ENCODE results near the gene ATP6V1C2. TPM values are rescaled to one million over a fixed set of nuclear protein-coding genes. Genes with fewer than 3 reads are reported as not detected.

The ATP6V1C2 gene
- total and polyA plus RNA-seq, 2 experiments from 2014 or later, result 0.14 to 2.1 TPM

DNA sequence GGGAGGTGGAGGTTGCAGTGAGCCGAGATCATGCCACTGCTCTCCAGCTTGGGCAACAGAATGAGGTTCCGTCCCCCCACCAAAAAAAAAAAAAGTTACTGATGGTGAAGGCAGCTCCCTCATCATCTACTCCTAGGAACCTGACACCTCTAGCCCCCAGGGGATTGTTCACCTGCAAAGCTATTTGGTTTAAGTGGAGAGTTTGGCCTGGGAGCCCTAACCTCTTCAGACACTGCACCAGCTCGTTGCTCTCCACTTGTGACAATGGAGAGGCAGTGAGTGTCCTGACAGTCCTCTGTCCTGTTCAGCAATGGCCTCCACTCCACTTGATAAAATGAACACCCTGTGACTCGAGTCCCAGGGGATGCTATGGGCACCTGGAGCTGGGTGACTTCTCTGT, 43.5 kb downstream of the ATP6V1C2 start (continued):
- TF ChIP-seq ZNF462 (CRISPR knock-in tag; IDR thresholded peaks at IDR 0.05) (no peak), EZH2phosphoT487 (IDR thresholded peaks at IDR 0.05; ENCODE audit: unreplicated experiment) (no peak)

- no peak for ATAC-seq
- no peaks in the 10 kb centered on the region for H3K9me3 Mint-ChIP-seq
- peak overlapping the region; percentile 58; the same call in 1 of the 2 replicates for H3K27ac Mint-ChIP-seq
- no peak overlapping the region for H2AFZ ChIP-seq
- no peaks in the 10 kb centered on the region for H3K9me2 ChIP-seq (ENCODE audit: insufficient read depth)
- peaks cover 16% of the 10 kb centered on the region for H3K27me3 Mint-ChIP-seq (ENCODE audit: insufficient read depth, low read depth, poor library complexity)
- no peak overlapping the region for H3K4me2 ChIP-seq
- no peaks in the 10 kb centered on the region for H3K27me3 ChIP-seq (ENCODE audit: insufficient read depth)
- DNase-seq (ENCODE audit: low spot score), result no peak
- no peak overlapping the region for H3K4me3 Mint-ChIP-seq
- H3K79me2 ChIP-seq (replicated peaks; ENCODE audit: insufficient read depth), result no peaks in the 10 kb centered on the region
- no peaks in the 10 kb centered on the region for H3K36me3 ChIP-seq (ENCODE audit: insufficient read depth)
- 0 out of 3 replicates have a peak, but pooled peaks cover 4% of the 10 kb centered on the region for H3K4me1 Mint-ChIP-seq
- no peaks in the 10 kb centered on the region for H4K20me1 ChIP-seq (replicated peaks; ENCODE audit: insufficient read depth)
- no peaks in the 10 kb centered on the region for H3K36me3 Mint-ChIP-seq (ENCODE audit: low read depth)
- H3K4me3 ChIP-seq, result no peak overlapping the region
- no peaks in the 10 kb centered on the region for H3F3A ChIP-seq (replicated peaks; ENCODE audit: low read depth)
- H3K27ac ChIP-seq (ENCODE audit: low read depth), result no peak overlapping the region
- H3K4me1 ChIP-seq (ENCODE audit: insufficient read depth), result no peaks in the 10 kb centered on the region
- TF ChIP-seq ZNF114 (CRISPR knock-in tag; IDR thresholded peaks at IDR 0.05), result no peak
- TF ChIP-seq, protein P1, sequence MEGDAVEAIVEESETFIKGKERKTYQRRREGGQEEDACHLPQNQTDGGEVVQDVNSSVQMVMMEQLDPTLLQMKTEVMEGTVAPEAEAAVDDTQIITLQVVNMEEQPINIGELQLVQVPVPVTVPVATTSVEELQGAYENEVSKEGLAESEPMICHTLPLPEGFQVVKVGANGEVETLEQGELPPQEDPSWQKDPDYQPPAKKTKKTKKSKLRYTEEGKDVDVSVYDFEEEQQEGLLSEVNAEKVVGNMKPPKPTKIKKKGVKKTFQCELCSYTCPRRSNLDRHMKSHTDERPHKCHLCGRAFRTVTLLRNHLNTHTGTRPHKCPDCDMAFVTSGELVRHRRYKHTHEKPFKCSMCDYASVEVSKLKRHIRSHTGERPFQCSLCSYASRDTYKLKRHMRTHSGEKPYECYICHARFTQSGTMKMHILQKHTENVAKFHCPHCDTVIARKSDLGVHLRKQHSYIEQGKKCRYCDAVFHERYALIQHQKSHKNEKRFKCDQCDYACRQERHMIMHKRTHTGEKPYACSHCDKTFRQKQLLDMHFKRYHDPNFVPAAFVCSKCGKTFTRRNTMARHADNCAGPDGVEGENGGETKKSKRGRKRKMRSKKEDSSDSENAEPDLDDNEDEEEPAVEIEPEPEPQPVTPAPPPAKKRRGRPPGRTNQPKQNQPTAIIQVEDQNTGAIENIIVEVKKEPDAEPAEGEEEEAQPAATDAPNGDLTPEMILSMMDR (conservative IDR thresholded peaks at IDR 0.05; ENCODE audit: low read depth in 2 of 2), result no peak
- TF ChIP-seq CREB1 (CRISPR knock-in tag; IDR thresholded peaks at IDR 0.05; ENCODE audit: low read depth), result no peak
- TF ChIP-seq, protein P2, sequence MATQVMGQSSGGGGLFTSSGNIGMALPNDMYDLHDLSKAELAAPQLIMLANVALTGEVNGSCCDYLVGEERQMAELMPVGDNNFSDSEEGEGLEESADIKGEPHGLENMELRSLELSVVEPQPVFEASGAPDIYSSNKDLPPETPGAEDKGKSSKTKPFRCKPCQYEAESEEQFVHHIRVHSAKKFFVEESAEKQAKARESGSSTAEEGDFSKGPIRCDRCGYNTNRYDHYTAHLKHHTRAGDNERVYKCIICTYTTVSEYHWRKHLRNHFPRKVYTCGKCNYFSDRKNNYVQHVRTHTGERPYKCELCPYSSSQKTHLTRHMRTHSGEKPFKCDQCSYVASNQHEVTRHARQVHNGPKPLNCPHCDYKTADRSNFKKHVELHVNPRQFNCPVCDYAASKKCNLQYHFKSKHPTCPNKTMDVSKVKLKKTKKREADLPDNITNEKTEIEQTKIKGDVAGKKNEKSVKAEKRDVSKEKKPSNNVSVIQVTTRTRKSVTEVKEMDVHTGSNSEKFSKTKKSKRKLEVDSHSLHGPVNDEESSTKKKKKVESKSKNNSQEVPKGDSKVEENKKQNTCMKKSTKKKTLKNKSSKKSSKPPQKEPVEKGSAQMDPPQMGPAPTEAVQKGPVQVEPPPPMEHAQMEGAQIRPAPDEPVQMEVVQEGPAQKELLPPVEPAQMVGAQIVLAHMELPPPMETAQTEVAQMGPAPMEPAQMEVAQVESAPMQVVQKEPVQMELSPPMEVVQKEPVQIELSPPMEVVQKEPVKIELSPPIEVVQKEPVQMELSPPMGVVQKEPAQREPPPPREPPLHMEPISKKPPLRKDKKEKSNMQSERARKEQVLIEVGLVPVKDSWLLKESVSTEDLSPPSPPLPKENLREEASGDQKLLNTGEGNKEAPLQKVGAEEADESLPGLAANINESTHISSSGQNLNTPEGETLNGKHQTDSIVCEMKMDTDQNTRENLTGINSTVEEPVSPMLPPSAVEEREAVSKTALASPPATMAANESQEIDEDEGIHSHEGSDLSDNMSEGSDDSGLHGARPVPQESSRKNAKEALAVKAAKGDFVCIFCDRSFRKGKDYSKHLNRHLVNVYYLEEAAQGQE (IDR thresholded peaks at IDR 0.05; ENCODE audit: unreplicated experiment), result no peak
- no peak for TF ChIP-seq POLR2AphosphoS5 (IDR thresholded peaks at IDR 0.05; ENCODE audit: low read depth)
- TF ChIP-seq JUNB (IDR thresholded peaks at IDR 0.05; ENCODE audit: unreplicated experiment), result no peak
- no peak for TF ChIP-seq ZNF331 (CRISPR knock-in tag; IDR thresholded peaks at IDR 0.05; ENCODE audit: low read depth)
- TF ChIP-seq EZH2 (IDR thresholded peaks at IDR 0.05; ENCODE audit: low read depth, unreplicated experiment), result no peak
- TF ChIP-seq EZH2phosphoT487 (IDR thresholded peaks at IDR 0.05; ENCODE audit: unreplicated experiment), result no peak
- no peak for TF ChIP-seq STAT1 (IDR thresholded peaks at IDR 0.05; ENCODE audit: unreplicated experiment)
- no peak for TF ChIP-seq NANOG (IDR thresholded peaks at IDR 0.05; ENCODE audit: borderline replicate concordance)
Observed at GRCh38 chr2:10765461-10765860, 44.0 kb downstream of the ATP6V1C2 start.
